Measurements from ENCODE around the gene FOXK2.

- TF ChIP-seq CTCF (IDR thresholded peaks at IDR 0.05) (no peak), POLR2A (IDR thresholded peaks at IDR 0.05; ENCODE audit: low read depth) (no peak)
Observed at GRCh38 chr17:82507631-82508175, 11.8 kb upstream of the FOXK2 start.

Measured in esophagus muscularis mucosa (tissue), 3 donors.